Measurements from ENCODE around the gene TRPM3.

TRPM3 gene

DNA sequence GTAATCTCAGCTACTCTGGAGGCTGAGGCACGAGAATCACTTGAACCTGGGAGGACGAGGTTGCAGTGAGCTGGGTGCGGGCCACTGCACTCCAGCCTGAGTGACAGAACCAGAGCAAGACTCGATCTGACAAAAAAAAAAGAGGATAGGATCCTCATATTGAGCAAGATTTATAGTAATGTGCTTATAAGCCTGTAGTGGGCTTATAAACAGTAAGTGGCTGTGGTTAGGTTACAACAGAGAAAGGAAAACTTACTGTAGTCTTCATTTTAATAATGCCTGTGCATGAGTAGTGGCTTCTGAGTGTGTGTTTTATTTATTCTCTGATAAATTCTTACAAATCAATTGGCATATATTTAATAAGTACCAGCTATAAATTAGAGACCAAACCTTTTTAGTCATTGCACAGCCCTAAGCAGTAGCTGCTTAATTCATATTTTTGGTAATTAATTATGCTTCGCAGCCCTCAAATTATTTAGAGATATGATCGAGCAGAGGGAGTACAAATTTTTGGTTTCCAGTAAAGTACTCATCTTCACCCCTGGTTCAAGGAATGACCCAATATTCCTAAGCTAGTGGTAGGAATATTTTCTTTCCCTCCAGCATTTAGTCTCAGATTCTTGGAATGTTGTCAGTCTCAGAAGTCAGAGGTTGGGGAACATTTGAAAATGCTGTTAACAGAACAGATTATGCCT lies 633.2 kb downstream of the TRPM3 start:
- no peak for TF ChIP-seq MYC (IDR thresholded peaks at IDR 0.05; ENCODE audit: low read depth, low read length)
- TF ChIP-seq, protein P1, sequence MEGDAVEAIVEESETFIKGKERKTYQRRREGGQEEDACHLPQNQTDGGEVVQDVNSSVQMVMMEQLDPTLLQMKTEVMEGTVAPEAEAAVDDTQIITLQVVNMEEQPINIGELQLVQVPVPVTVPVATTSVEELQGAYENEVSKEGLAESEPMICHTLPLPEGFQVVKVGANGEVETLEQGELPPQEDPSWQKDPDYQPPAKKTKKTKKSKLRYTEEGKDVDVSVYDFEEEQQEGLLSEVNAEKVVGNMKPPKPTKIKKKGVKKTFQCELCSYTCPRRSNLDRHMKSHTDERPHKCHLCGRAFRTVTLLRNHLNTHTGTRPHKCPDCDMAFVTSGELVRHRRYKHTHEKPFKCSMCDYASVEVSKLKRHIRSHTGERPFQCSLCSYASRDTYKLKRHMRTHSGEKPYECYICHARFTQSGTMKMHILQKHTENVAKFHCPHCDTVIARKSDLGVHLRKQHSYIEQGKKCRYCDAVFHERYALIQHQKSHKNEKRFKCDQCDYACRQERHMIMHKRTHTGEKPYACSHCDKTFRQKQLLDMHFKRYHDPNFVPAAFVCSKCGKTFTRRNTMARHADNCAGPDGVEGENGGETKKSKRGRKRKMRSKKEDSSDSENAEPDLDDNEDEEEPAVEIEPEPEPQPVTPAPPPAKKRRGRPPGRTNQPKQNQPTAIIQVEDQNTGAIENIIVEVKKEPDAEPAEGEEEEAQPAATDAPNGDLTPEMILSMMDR (IDR thresholded peaks at IDR 0.05; ENCODE audit: low read depth, low read length), result no peak
- TF ChIP-seq, protein P2, sequence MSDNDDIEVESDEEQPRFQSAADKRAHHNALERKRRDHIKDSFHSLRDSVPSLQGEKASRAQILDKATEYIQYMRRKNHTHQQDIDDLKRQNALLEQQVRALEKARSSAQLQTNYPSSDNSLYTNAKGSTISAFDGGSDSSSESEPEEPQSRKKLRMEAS (IDR thresholded peaks at IDR 0.05; ENCODE audit: low read depth, low read length), result no peak
- no peak for TF ChIP-seq POLR2A (IDR thresholded peaks at IDR 0.05; ENCODE audit: extremely low read depth, insufficient read length)
- DNase-seq (ENCODE audit: low read depth), result no peak
- no peak overlapping the region for H3K4me3 ChIP-seq (ENCODE audit: low read depth, low read length)

DNA sequence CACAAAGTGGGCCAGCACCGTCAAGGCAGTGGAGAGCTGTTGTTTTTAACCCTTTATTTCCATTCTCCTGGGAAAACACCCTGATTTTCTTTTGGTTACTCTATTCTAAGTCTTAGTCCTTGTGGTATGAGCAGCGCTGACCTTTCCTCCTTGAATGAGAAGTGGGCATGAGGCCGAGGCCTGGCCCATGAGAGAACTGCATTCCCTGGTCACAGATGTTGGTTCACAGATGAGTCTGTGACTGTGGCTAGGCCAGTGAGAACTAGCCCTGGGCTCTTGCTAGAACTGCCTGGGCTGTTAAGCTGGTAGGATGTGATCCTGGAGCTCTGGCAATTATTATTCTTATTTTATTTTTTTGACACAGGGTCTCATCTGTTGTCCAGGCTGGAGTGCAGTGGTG lies 635.3 kb downstream of the TRPM3 start:
- no peak for DNase-seq (ENCODE audit: low read depth)
- no peak for TF ChIP-seq POLR2A (IDR thresholded peaks at IDR 0.05; ENCODE audit: extremely low read depth, insufficient read length)
- TF ChIP-seq, protein P2 (IDR thresholded peaks at IDR 0.05; ENCODE audit: low read depth, low read length), result no peak
- no peak for TF ChIP-seq MYC (IDR thresholded peaks at IDR 0.05; ENCODE audit: low read depth, low read length)
- TF ChIP-seq, protein P1 (IDR thresholded peaks at IDR 0.05; ENCODE audit: low read depth, low read length), result no peak
- no peak overlapping the region for H3K4me3 ChIP-seq (ENCODE audit: low read depth, low read length)

DNA sequence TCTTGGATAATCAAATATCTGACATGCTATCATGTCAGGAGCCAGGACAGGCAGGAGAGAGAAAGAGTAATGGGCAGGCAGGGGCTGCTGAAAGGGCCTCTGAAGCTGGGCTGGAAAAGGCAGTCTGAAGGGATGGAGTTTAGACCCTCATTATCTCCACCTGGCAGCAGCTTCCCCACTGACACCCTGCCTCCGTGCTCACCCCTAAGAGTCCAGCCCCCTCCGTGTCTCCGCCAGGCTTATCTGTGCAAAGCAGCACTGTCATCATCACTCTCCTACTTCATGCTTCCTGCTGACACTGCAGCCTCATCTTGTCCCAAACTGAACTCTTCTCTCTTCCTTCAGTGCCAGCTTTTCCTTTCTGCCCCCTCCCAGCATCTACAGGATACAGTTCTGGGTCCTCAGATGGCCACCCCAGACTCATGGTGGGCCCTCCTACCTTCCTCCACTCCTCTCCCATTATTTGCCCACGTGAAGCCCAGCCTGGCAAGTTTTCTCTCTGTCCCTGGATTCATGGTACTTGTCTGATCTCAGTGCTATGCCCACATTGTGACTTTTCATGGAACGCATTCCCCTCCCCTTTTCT lies 636.1 kb downstream of the TRPM3 start:
- no peak for TF ChIP-seq MYC (IDR thresholded peaks at IDR 0.05; ENCODE audit: low read depth, low read length)
- TF ChIP-seq POLR2A (IDR thresholded peaks at IDR 0.05; ENCODE audit: extremely low read depth, insufficient read length), result no peak
- TF ChIP-seq, protein P1 (IDR thresholded peaks at IDR 0.05; ENCODE audit: low read depth, low read length), result no peak
- TF ChIP-seq, protein P2 (IDR thresholded peaks at IDR 0.05; ENCODE audit: low read depth, low read length), result no peak
- no peak overlapping the region for H3K4me3 ChIP-seq (ENCODE audit: low read depth, low read length)
- DNase-seq (ENCODE audit: low read depth), result no peak

DNA sequence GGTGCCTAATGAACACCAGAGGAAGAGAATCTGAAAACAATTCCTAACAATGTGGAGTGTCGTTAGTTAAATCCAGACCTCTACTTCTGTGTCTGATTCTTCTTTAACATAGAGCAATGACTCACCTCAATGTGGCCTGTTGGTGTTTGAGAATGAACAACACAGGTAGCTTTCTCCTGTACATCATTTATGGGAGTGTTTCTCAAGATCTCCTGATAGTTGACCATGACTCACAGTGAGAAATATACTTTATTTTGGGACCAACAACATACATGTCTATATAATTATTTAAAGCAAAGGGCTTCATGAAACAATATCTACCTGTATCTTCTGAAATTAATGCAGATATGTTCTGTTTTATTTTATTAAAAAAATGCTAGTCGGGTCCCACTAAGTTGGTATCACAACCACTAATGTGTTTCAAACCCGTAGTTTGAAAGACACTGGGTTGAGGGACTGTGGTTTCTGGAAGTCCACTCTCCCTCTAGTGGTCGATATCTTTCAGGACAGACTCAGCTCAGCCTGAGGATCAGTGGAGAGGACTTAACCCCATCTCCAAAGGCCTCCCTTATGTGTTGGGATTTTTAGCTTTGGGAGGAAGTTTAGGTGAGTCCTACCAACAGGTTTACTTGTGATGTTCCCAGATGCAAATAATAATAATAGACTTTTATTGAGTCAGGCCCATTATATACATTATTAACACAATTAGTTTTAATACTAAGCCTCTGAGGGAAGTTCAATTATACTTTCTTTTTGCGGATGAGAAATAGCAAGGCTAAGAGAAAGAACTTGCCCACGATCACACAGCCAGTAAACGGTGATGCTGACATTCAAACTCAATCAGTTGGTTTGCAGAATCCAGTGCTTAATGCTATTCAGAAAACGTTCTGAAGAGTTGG lies 636.9 kb downstream of the TRPM3 start:
- DNase-seq (ENCODE audit: low read depth), result peak; percentile 67
- TF ChIP-seq, protein P1 (IDR thresholded peaks at IDR 0.05; ENCODE audit: low read depth, low read length), result peak; percentile 49
- TF ChIP-seq, protein P2 (IDR thresholded peaks at IDR 0.05; ENCODE audit: low read depth, low read length), result no peak
- no peak overlapping the region for H3K4me3 ChIP-seq (ENCODE audit: low read depth, low read length)

DNA sequence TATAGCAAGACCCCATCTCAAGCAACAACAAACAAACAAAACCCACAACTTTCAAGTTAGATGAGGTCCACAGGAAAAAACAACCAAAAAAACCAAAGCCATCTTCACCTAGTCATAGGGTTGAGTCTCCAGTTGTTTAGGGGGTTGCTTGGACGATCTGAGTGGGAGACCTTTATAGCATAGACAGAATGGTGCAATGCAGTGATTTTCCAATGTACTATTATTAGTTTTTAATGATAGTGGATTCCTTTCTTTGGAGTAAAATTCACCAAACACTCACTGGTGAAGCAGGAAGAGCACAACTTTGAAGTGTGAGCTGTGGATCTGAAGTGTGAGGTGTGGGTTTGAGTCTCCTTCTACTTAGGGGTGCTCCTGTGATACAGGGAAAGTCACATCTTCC lies 640.0 kb downstream of the TRPM3 start:
- DNase-seq (ENCODE audit: low read depth), result no peak
- no peak overlapping the region for H3K4me3 ChIP-seq (ENCODE audit: low read depth, low read length)
- TF ChIP-seq, protein P2 (IDR thresholded peaks at IDR 0.05; ENCODE audit: low read depth, low read length), result no peak
- no peak for TF ChIP-seq MYC (IDR thresholded peaks at IDR 0.05; ENCODE audit: low read depth, low read length)
